ENCODE measurements around the gene EXOC7.

EXOC7 gene

DNA sequence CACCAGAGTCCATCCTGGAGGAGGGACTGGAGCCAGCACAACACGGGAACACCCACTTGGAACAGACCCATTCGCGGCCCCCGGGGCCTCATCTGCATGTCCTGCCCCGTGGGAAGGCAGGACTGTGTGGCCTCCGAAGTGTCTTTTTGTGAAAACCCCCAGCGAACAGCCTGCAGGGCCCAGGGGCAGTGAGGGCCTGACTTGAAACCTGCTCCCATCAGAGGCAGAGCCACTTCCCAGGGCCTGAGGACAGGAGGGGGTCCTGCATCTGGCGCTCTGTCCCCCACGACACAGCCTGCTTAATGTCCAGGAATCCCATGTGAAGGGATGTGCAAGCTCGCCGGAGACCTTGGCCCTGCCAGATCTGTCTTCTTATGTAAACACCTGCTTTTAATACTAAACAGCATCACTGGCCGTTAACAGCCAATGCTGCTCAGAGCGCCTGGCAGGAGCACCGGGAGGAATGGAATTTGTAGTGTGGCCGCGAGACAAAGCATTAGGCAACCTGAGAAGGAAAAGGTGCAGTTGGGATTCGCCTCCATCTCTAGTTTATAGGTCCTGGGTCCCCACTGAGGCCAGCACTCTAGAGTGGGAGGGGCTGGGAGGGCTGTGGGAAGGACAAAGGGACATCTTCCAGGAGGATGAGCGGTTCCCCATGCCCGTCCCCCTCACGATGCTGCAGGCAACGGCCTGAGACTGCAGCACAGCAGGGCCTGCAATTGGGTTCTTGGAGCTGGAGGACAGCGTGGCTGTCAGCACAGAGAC, 66.9 kb downstream of the EXOC7 start:
- DNase-seq = no peak

DNA sequence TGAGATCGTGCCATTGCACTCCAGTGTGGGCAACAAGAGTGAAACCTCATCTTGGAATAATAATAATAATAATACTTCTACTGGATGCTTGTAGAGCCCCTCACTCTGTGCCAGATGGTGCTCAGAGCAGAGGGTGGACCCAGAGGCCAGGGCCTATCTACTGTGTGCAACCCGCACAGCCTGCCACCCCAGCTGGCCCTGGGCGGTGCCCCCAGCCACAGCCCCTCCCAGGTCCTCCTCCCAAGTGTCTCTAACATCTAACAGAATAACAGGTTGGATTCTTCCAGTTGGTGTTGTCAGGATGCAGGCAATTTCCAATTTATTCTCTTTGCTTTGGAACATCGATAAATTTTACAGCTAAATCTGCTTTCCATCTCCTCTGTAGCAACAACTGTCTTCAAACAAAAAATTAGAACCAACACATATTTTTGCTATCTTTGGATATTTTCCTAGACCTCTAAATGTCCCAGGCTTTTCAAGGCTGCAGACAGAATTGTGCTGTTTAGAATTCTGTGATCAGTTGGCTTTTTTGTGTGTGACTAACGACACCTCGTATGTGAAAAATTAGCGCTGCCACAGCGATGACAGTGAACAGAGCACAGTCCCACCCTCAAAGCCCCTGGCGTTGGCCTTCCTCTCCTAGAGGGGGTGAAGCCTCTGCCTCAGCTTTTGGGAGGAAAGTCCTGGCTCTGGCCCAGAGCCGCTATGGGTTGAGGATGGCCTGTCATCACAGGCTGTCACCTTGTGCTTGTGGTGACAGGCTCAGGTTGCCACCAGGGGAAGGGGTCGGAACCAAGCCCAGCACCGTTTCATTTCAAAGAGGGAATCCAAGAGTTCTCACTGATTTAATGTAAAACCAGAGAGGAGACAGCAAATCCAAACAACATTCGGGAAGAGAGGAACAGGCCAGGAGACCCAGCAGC, 68.9 kb downstream of the EXOC7 start:
- DNase-seq = no peak

- DNase-seq = no peak
Measured at GRCh38 chr17:76033139-76033538, 70.4 kb downstream of the EXOC7 start.

- no peak for DNase-seq
Measured at GRCh38 chr17:76032780-76033108, 70.8 kb downstream of the EXOC7 start.

DNA sequence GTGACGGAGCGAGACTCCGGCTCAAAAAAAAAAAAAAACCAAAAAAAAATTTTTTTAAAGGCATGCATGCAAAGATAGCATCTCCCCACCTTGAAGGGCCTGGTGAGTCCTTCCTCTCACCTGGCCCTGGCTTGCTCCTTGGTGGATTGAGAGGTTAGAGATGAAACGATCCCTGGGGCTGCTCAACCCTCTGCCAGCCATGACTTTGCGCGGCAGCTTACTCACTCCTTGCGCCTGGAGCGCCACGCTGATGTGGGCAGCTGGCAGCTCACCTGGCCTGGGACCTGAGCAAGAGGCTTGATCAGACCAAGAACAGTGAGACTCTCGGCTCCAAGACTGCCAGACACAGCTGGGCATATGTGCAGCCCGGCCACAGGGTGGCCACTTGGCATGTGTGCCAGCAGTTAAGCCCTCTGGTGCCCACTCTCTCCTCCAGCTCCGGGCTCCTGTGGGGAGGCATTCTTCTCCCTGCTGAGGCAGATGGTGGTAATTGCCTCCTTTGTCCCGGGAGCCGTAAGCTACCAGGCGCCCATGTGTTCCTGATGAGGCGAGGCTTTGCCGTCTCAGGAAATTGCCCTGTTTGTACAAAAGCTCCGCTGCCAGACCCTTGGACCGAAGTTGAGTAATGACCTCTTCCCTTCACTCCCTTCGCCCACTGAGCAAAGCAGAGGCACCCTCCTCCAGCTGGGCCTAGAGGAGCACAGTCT, 71.4 kb downstream of the EXOC7 start:
- DNase-seq = no peak

Measured in CD4-positive, alpha-beta T cell treated with Interleukin-21 for 1 hour (primary cell).